HFF-Myc (cell line): Measurements from ENCODE around the gene LCN1.
"Not testable (repeated sequence)": the region's sequence is repeated elsewhere in the genome, so short reads cannot be mapped to it uniquely, and the experiment has no call there.

Source experiments
- DNase-seq: peaks from one replicate; pipeline ENCODE4 v3.0.0-alpha.2; 2011; ENCODE audit warnings: low read depth; ENCODE audit errors: extremely low read depth
- H3K4me3 ChIP-seq: replicated peaks from 2 replicates; pipeline ENCODE4 v1.5.1; 2011; ENCODE audit warnings: low read depth, mild to moderate bottlenecking, control low read depth, low read length
- TF ChIP-seq, protein P1 (sequence below): IDR thresholded peaks from 2 replicates; pipeline ENCODE4 v1.5.1; 2012; ENCODE audit warnings: mild to moderate bottlenecking, low read depth, low read length, control low read depth; ENCODE audit errors: missing control alignments

LCN1 gene

DNA sequence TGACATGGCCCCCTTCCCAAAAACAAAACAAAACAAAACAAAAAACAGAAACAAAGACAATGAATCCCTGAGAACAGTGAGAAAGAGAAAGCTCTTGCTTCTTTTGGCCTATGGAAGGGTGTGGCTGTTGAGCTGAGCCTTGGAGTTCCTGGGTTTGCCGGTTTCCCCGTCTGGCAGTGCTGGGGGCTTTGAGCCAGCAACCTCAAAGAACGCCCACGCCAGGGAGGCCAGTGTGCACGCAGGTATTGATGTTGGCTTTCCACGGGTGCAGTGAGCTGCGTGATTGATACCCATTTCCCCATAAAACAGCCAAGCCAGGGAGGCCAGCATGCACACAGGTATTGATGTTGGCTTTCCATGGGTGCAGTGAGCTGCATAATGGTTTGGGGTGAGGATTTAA lies 8.3 kb upstream of the LCN1 start:
- H3K4me3 ChIP-seq: no peak overlapping the region
- TF ChIP-seq, protein P1, sequence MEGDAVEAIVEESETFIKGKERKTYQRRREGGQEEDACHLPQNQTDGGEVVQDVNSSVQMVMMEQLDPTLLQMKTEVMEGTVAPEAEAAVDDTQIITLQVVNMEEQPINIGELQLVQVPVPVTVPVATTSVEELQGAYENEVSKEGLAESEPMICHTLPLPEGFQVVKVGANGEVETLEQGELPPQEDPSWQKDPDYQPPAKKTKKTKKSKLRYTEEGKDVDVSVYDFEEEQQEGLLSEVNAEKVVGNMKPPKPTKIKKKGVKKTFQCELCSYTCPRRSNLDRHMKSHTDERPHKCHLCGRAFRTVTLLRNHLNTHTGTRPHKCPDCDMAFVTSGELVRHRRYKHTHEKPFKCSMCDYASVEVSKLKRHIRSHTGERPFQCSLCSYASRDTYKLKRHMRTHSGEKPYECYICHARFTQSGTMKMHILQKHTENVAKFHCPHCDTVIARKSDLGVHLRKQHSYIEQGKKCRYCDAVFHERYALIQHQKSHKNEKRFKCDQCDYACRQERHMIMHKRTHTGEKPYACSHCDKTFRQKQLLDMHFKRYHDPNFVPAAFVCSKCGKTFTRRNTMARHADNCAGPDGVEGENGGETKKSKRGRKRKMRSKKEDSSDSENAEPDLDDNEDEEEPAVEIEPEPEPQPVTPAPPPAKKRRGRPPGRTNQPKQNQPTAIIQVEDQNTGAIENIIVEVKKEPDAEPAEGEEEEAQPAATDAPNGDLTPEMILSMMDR: no peak

GRCh38 chr9:135513351-135513846 lies 7.8 kb upstream of the LCN1 start:
- no peak for DNase-seq
- TF ChIP-seq, protein P1: no peak
- H3K4me3 ChIP-seq: no peak overlapping the region

More for the DNA sequence above, 8.3 kb upstream of the LCN1 start:
- no peak for DNase-seq

DNA sequence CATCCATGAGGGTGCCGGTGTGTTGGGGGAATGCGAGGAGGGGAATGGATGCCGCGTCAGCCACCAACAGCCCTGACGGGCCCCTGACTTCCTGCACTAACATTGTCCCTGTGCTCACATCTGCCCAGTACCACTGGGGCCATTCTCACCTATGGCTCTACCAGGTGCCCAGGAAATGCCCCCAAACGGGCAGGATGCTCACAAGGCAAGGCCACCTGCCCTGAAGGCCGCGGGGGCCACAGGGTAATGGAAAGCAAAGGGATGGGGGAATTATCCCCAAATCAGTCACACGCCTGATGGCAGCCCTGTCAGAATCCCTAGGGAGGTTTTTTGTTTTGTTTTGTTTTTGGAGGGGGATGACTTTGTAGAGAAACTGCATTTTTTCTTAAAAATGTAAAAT lies 7.3 kb upstream of the LCN1 start:
- not testable (repeated sequence) for H3K4me3 ChIP-seq, DNase-seq

DNA sequence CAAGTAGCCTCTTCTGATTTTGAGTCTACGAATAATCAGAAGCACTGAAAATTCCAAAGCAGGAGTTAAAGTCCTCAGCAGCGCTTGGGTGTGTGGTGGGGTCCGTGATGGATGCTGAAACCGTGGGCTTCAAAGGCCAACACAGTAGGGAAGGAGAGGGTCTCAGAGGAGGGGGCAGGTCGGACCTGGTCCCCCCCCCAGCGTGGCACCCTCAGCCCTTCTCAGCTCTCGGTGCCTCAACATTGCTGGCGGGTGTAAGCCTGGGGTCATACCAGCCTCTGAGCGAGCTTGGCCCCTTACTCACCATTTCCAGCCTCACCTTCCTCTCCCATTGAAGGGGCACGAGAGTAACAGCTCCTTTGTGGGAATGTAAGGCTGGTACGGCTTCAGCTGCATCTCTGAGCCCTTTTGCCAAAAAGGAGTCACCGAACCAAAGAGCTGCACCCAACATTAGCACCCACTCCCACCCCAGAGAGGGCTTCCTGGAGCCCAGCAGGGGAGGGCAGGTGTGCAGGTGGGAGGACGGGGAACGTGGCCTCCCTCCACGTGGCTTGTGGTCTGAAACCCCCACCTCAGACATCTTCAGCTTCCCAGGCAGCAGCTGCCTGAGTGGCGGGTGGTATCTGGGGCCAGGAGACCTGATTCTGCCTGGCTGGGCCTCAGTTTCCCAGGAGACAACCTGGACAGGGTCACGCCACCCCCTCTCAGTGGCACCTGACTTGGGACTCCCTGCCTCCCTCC lies 6.7 kb upstream of the LCN1 start:
- TF ChIP-seq, protein P1: no peak
- no peak overlapping the region for H3K4me3 ChIP-seq
- no peak for DNase-seq

- TF ChIP-seq, protein P1: no peak
- no peak for DNase-seq
- no peak overlapping the region for H3K4me3 ChIP-seq
These were observed 5.9 kb upstream of the LCN1 start for GRCh38 chr9:135515083-135515951.

- TF ChIP-seq, protein P1: no peak
- no peak for DNase-seq
These were observed 4.9 kb upstream of the LCN1 start for GRCh38 chr9:135516132-135516860.

More at GRCh38 chr9:135516132-135516860, 4.9 kb upstream of the LCN1 start:
- no peak overlapping the region for H3K4me3 ChIP-seq
